ENCODE data around the gene LRRC10.

GRCh38 chr12:69616025-69616424 is 5.3 kb upstream of the LRRC10 start:
- TF ChIP-seq EZH2 (IDR thresholded peaks at IDR 0.05; ENCODE audit: insufficient read depth, poor library complexity, severe bottlenecking) (no peak), EZH2phosphoT487 (IDR thresholded peaks at IDR 0.05; ENCODE audit: insufficient read depth, low read depth) (no peak)
